Measurements from ENCODE around the gene GARIN5B.
"Not testable (repeated sequence)": the region's sequence is repeated elsewhere in the genome, so short reads cannot be mapped to it uniquely, and the experiment has no call there.

Gene GARIN5B

DNA sequence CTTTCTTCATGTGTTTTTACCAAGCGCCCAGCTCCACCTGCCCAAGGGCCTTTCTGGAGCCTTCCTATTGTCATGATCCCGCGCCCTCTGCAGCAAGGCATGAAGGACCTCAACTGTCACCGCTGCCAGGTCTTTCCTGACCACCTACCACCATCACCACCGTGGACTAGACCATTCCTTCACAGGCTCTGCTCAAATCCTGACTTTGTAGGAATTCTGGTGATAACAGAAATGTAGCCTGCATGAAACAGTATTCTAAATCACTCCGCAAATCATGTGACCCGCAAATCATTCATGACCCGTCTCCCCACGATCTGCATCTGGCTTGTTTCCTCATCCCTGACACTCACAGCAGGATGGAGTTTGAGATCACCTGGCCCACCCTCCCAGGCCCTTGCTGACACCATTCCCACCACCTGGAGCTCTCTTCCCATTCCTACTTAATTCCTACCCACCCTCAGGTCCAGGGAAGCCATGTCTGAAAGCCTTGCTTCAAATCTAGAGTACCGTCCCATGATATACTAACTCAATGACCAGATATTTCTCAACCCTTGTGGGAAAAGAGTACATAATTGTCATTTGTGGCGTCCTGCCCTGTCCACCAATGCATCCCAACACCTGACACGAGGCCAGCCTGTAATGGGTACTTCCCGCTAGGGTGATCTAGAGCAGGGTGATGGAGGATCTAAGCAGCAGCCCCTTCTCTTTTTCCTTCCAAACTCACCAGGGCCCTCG is 43.2 kb upstream of the GARIN5B start:
- TF ChIP-seq CTCF (IDR thresholded peaks at IDR 0.05; ENCODE audit: low read depth, low read length) = no peak
- peak overlapping the region; percentile 78 for H3K4me3 ChIP-seq (ENCODE audit: low read depth, low read length)

- no peak for TF ChIP-seq CTCF (IDR thresholded peaks at IDR 0.05; ENCODE audit: low read depth, low read length)
- peak overlapping the region; percentile 78 for H3K4me3 ChIP-seq (ENCODE audit: low read depth, low read length)
These were observed 42.6 kb upstream of the GARIN5B start for GRCh38 chr19:55405638-55406037.

DNA sequence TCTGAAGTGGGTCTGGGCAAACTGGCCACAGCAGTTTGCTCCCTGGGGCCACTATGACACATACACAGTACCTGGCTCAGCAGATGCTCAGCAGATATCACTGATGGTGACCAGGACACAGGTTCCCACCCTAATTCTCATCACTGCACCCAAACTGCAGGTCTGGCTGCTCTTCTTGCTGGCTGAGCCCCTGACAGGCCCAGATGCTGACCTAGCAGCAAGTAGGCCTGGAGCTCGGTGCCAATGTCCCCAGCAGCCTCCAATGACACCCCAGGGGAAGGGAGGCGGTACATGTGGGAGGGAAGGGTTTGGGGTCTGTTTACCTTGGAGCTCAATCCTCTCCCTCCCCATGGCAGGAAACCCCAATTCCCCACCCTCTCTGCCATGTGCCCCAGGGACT is 39.4 kb upstream of the GARIN5B start:
- H3K4me3 ChIP-seq (ENCODE audit: low read depth, low read length) = no peak overlapping the region
- TF ChIP-seq CTCF (IDR thresholded peaks at IDR 0.05; ENCODE audit: low read depth, low read length) = no peak

DNA sequence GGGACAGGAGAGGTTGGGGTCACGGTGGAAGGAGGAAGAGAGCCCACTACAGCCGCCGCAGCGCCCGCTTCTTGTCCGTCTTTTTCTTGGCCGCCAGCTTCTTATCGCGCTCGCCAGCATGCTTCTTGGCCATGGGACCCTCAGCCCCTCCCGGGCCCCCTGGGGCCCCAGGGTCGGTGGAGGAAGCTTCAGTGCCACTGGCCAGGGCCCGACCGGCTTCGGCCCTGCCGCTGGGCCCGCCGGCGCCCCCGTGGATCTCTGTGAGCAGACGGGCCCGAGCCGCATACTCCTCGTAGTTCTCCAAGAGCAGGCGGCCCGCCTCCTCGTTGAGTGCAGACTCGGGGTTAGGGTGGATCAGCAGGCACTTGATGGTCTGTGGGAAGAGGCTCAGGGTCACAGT is 38.3 kb upstream of the GARIN5B start:
- H3K4me3 ChIP-seq (ENCODE audit: low read depth, low read length) = not testable (repeated sequence)

- no peak for TF ChIP-seq CTCF (IDR thresholded peaks at IDR 0.05; ENCODE audit: low read depth, low read length)
- no peak overlapping the region for H3K4me3 ChIP-seq (ENCODE audit: low read depth, low read length)
These were observed 37.4 kb upstream of the GARIN5B start for GRCh38 chr19:55400281-55401087.

- no peak for TF ChIP-seq CTCF (IDR thresholded peaks at IDR 0.05; ENCODE audit: low read depth, low read length)
- H3K4me3 ChIP-seq (ENCODE audit: low read depth, low read length) = no peak overlapping the region
These were observed 35.3 kb upstream of the GARIN5B start for GRCh38 chr19:55398200-55398925.

DNA sequence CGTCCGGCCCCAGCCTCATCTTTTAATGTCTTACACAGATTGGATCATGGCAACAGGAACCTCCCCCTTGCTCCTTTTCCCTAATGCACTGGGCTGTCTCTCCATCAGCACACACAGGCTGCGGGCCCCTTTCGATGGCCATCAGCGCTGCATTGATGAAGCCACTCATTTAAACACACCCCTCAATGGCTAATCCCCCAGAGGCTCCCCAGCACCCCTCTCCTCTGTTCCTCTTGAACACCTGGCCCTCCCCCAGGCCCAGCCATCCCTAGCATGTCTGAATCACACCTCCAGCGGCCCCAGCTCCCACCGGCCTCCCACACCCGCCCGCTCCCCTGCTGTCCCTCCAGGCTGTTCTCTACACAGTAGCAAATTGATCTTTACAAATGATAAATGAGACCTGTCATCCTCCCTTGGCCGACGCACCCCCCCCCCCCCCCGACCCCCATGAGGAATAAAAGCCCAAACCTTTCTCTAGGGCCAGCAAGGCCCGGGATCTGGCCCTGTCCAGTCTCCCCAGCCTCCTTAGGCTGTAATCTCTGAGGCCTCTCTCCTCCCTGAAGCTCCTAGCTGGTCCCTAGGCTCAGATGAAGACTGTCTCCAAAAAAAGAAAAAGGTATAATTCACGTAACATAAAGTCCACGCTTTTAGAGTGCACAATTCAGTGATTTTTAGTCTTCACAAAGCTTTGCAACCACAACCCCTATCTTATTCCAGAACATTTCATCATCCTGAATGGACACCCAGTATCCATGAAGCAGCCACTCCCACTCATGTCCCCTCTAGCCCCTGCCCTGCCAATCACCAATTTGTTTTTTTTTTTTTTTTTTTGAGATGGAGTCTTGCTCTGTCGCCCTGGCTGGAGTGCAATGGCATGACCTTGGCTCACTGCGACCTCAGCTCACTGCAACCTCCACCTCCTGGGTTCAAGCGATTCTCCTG is 30.0 kb upstream of the GARIN5B start:
- H3K4me3 ChIP-seq (ENCODE audit: low read depth, low read length) = no peak overlapping the region
- no peak for TF ChIP-seq CTCF (IDR thresholded peaks at IDR 0.05; ENCODE audit: low read depth, low read length)
